Neuron (in vitro differentiated cells): ENCODE measurements around the gene SERF2.
"Not testable (repeated sequence)": the region's sequence is repeated elsewhere in the genome, so short reads cannot be mapped to it uniquely, and the experiment has no call there.

Experiments used
- H2AFZ ChIP-seq: one replicate; pipeline ENCODE4 v1.6.1; 2013; ENCODE audit warnings: low read depth, mild to moderate bottlenecking, inconsistent platforms, low read length, moderate library complexity
- H3K27me3 ChIP-seq: one replicate; pipeline ENCODE4 v1.6.1; 2013; ENCODE audit warnings: low read length; ENCODE audit not compliant: insufficient read depth
- H3K36me3 ChIP-seq: one replicate; pipeline ENCODE4 v1.6.1; 2013; ENCODE audit warnings: low read length; ENCODE audit not compliant: insufficient read depth
- H3K4me1 ChIP-seq: one replicate; pipeline ENCODE4 v1.6.1; 2013; ENCODE audit warnings: low read length; ENCODE audit not compliant: insufficient read depth
- H3K4me3 ChIP-seq: 2 replicates; pipeline ENCODE4 v1.5.1; 2013; ENCODE audit warnings: mild to moderate bottlenecking, low read length, moderate library complexity
- H3K9me3 ChIP-seq: one replicate; pipeline ENCODE4 v1.6.1; 2013; ENCODE audit warnings: low read length

The SERF2 gene

DNA sequence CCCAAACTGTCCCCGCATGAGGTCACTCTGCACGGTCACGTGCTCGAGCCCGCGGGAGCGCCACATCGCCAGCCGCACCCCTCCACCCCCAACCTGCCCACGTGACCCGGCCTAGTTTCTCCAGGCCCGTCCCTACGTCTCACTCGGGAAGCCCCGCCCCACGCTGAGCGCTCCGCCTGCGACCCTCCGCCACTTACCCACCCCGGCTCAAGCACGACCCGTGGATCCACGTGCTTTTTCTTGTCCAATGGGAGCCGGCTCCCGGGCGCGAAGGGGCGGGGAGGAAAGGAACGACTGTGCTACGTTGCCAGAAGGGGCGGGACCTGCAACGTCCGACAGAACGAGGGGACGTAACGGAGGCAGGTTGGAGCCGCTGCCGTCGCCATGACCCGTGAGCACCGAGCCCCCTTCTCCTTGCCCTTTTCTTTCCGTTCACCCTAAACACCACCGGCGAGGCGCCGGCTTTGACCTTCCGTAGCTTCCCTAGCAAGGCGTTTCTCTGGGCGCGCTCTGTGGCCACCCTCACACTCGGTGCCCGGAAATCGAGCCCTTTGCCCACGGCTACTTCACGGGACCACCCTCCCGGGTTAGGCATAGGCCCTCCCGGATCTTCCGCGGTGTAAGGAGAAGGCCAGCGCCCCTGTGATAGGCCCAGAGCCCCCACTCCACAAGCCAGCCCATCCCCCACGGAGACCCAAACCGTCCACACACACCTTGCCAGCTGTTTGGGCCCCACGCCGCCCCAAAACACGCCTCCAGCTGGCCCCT, at the start of gene SERF2:
Gene SERF2 (plus strand): TSS at position 328 of the 768 bp plus-strand sequence. CDS start 57 bp downstream, at position 385.
- Histone ChIP-seq H3K4me1 (peaks cover 16% of the 10 kb centered on the region), H3K27me3 (no peaks in the 10 kb centered on the region), H3K36me3 (peaks cover 36% of the 10 kb centered on the region), H3K9me3 (no peaks in the 10 kb centered on the region), H3K4me3 (peak within 1 kb of the TSS; percentile 99), H2AFZ (peak within 1 kb of the TSS; percentile 60)

DNA sequence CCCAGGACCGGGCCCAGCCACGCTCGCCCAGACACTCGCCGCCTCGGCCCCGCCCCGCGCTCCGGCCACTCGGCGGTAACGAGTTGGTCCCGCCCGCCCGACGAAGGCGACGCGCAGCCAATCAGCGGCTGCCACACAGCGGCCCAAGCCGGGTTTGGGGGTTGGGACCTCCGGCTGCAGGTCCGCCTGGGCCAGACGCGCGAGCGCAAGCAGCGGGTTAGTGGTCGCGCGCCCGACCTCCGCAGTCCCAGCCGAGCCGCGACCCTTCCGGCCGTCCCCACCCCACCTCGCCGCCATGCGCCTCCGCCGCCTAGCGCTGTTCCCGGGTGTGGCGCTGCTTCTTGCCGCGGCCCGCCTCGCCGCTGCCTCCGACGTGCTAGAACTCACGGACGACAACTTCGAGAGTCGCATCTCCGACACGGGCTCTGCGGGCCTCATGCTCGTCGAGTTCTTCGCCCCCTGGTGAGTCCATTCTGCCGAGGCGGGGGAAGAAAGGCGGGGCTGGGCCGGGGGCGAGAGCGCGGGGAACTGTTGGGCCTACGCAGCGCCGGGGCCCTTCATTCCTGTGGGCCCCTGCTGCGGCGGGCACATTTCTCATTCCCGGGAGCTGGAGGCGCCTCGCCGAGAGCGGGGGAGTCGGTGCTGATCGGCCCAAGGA, 45.7 kb upstream of the SERF2 start, which contains the start of gene PDIA3:
Gene PDIA3 (plus strand): TSS at position 194 of the 658 bp plus-strand sequence. CDS start 102 bp downstream, at position 296.
- Histone ChIP-seq H3K4me3 (peak within 1 kb of the TSS; percentile 97), H3K4me1 (peaks cover 12% of the 10 kb centered on the region)
- not testable (repeated sequence) for H2AFZ ChIP-seq, H3K27me3 ChIP-seq, H3K9me3 ChIP-seq, H3K36me3 ChIP-seq

DNA sequence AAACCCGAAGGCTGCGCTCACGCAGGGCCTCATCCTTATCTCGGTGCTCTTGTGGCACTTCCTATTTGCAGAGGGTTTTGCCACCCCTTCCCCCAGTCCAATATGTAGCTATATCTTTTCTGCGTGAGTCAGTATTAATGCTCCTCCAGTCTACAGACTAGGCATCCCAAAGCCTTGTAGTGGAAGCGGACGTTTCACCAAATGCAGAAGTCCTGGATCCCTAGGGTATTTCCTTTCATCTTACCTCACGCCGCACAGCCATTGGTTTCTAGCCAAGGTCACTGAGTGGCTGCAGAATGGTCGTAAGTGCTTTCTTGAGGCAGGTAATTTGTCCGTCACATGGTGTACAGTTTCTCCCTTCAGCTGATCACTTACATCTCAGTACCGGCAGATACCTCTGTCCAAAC, 45.2 kb upstream of the SERF2 start:
- Histone ChIP-seq H3K4me3 (peak overlapping the region; percentile 97), H3K36me3 (peaks cover 14% of the 10 kb centered on the region), H3K4me1 (peaks cover 18% of the 10 kb centered on the region)
- not testable (repeated sequence) for H3K27me3 ChIP-seq, H2AFZ ChIP-seq, H3K9me3 ChIP-seq

DNA sequence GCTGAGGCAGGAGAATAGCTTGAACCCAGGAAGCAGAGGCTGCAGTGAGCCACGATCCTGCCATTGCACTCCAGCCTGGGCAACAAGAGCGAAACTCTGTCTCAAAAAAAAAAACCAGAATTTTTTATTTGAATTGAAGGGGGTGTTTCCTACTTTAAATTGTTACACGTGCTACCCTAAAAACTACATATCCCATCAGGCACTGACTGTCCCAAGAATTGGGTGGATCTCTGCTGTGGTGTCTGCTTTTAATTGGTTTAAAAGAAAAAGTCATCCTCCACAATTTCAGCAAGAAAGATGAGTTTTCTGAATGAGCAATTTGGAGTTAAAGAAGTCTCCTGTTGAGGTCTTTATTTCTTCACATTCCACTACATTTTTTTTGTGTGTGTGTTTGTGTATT, 43.7 kb upstream of the SERF2 start:
- H2AFZ ChIP-seq: no peak overlapping the region
- peaks cover 24% of the 10 kb centered on the region for H3K36me3 ChIP-seq
- no peak overlapping the region for H3K4me3 ChIP-seq
- H3K9me3 ChIP-seq: peaks cover 3% of the 10 kb centered on the region
- H3K4me1 ChIP-seq: peaks cover 22% of the 10 kb centered on the region
- no peaks in the 10 kb centered on the region for H3K27me3 ChIP-seq

DNA sequence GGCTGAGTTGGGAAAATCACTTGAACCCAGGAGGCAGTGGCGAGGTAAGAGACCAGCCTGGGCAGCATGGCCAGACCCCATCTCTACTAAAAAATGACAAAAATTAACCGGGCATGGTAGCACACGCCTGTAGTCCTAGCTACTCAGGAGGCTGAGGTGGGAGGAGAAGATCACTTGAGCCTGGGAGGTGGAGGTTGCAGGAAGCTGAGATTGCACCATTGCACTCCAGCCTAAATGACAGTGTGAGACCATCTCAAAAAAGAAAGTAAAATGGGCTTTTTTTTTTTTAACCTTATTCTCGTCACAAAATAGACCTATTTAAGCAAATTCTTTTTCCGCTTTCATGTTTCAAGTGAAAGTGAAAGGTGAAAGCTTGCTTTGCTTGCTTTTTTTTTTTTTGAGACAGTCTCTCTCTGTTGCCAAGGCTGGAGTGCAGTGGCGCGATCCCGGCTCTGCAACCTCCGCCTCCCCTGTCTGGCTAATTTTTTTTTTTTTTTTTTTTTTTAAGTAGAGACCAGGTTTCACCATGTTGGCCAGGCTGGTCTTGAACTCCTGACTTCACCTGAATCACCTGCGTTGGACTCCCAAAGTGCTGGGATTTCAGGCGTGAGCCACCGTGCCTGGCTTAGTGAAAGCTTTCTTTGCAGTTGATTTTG, 42.3 kb upstream of the SERF2 start:
- Histone ChIP-seq H3K27me3 (no peaks in the 10 kb centered on the region), H3K4me1 (peaks cover 22% of the 10 kb centered on the region), H3K9me3 (peaks cover 3% of the 10 kb centered on the region), H3K4me3 (no peak overlapping the region), H2AFZ (no peak overlapping the region), H3K36me3 (peaks cover 35% of the 10 kb centered on the region)

DNA sequence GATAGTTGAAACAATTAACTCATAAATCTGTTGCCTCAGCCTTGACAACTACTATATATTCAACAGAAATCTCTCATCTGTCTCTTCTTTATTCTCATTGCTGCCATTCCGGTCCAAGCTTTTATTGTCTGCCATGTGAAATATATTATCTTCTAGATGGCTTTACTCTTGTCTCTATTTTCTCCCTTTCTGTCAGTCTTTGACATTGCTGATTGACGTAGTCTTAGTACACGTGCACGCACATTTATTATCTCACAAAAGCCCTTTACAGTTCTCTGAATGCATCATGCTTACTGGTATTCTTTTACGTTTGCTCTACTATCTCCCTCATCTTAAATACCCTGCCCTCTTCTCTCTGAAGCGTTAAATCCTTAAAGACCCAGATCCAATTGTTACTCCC, 40.2 kb upstream of the SERF2 start:
- Histone ChIP-seq H3K36me3 (peaks cover 53% of the 10 kb centered on the region), H3K4me1 (peaks cover 22% of the 10 kb centered on the region), H3K4me3 (no peak overlapping the region), H2AFZ (no peak overlapping the region), H3K27me3 (no peaks in the 10 kb centered on the region), H3K9me3 (peaks cover 3% of the 10 kb centered on the region)

DNA sequence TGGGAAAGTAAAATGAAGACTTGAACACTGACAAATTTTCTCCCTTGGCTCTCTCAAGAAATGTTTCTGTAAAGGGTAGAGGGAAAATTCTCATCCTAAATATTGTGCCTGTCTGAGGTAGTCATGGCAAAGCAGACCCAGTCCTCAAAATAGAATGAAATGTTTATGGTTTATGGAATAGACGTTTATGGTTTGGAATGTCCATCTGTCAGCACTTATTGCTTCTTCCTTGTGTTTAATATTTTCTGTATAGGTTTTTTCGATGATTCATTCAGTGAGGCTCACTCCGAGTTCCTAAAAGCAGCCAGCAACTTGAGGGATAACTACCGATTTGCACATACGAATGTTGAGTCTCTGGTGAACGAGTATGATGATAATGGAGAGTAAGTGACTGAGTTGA, 29.3 kb upstream of the SERF2 start:
- Histone ChIP-seq H3K4me1 (no peaks in the 10 kb centered on the region), H3K9me3 (no peaks in the 10 kb centered on the region), H3K4me3 (no peak overlapping the region), H2AFZ (no peak overlapping the region), H3K36me3 (peaks cover 89% of the 10 kb centered on the region), H3K27me3 (no peaks in the 10 kb centered on the region)

DNA sequence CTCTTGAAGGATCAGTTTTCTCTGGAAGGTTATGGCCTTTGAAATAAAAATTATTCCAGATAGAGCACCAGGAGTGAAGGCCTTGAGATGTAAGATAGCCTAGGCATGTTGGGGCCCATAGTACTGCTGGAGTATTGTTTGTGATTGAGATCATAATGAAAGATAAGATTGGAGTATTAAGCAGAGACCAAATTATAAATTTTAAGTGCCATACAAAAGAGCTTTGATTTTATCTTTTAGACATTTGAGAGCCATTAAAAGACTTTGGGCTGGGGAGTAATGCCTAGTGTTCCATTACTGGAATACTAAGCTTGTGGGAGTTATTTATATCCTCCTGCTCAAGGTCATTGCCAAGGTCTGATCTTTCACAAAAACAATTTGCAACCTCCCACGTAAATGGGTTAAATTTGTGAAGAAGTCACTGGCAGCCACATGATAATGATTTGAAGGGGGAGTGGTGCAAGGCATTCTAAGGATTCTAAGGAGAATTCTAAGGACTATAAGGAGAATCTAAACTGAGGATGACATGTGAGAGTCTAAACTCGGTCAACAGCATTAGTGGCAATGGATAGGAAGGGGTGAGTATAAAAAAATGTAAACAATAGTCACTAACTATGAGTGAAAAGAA, 28.2 kb upstream of the SERF2 start:
- Histone ChIP-seq H3K27me3 (no peaks in the 10 kb centered on the region), H2AFZ (no peak overlapping the region), H3K9me3 (no peaks in the 10 kb centered on the region), H3K36me3 (peaks cover 90% of the 10 kb centered on the region), H3K4me3 (no peak overlapping the region), H3K4me1 (no peaks in the 10 kb centered on the region)

DNA sequence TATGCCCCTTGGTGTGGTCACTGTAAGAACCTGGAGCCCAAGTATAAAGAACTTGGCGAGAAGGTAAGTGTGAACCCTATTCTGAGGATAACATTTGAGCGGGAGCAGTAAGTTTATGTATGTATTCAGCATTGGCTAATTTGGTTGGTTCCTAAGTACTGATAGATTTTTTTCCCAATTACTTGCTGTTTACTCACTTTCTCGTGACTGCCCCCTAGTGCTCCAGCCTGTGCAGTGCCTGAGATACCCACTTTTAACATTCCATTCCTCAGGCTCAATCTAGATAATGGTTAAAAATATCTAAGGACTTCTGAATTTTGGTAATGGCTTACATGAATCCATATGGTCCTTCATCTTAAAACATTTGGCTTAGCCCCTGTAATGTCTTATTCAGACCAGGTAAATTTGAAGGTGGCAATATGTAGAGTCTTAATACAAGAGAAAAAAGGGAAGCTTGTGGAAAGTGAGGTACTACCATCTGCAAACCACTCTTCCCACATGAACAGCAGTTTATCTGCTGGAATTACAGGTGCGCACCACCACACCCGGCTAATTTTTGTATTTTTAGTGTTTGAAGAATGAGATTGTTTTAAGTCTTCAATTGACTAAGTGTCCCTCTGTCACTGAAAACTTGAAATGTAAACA, 22.4 kb upstream of the SERF2 start:
- Histone ChIP-seq H3K4me3 (no peak overlapping the region), H3K36me3 (peaks cover 82% of the 10 kb centered on the region), H3K27me3 (no peaks in the 10 kb centered on the region), H2AFZ (no peak overlapping the region), H3K9me3 (no peaks in the 10 kb centered on the region), H3K4me1 (no peaks in the 10 kb centered on the region)

DNA sequence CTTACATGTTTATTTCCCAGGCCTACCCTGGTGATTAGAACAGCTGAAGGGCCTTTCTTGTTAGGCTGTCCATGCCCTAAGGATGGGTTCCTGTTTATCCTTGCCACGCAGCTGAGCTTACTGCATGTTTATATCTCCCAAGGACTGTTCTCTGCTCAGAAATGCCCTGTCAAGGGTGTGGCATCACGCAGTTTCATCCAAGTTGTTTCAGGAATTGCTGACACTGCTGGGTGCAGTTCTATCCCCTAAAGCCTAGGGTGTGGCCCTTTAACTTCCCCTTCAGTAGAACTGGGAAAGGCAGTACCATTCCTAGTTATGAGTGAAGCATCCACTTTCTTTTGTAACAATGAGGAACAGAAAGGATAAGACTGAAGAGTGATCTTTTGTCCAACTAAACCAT, 20.3 kb upstream of the SERF2 start:
- H3K27me3 ChIP-seq: no peaks in the 10 kb centered on the region
- no peak overlapping the region for H3K4me3 ChIP-seq
- H3K36me3 ChIP-seq: peaks cover 61% of the 10 kb centered on the region
- H2AFZ ChIP-seq: no peak overlapping the region
- H3K9me3 ChIP-seq: peaks cover 2% of the 10 kb centered on the region
- H3K4me1 ChIP-seq: no peaks in the 10 kb centered on the region

DNA sequence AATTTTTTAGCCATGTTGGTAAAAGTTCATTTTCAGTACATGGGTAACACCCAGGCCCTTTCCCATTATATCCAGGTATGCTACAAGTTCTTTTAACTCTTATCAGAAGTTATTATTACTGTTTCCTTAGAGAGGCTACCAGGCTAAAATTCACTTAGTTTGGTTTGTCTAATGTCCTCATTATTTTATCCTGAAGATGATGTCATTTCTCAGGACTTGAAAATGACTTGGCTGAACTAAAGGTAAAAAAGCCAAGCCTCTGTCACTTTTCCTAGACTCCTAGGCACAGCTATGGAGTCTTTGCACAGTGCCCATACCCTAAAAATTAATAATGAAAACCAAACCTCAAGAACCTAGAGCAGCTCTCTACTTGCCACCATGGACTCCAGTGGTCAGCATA, 19.5 kb upstream of the SERF2 start:
- H3K9me3 ChIP-seq: peaks cover 6% of the 10 kb centered on the region
- no peaks in the 10 kb centered on the region for H3K4me1 ChIP-seq
- H3K36me3 ChIP-seq: peaks cover 54% of the 10 kb centered on the region
- H2AFZ ChIP-seq: no peak overlapping the region
- H3K27me3 ChIP-seq: no peaks in the 10 kb centered on the region
- no peak overlapping the region for H3K4me3 ChIP-seq

DNA sequence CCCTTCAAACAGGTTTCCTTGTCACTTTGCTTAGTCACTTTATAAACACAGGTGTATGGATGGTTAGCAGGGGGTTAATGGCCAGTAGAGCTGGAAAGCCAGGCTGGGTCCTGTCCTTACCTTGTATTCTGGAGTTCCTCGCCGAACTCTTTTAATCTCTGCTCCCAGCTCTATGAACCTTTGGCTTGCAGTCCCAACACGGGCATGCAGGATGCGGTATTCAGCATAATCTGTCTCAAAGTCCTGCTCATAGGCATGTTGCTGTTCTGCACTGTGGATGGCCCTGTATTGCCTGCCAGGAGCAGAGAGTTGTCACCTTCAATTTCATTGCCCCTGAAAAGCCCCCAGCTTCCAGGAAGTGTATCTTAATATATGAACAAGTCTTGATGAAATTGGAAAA, 18.1 kb upstream of the SERF2 start:
- peaks cover 39% of the 10 kb centered on the region for H3K36me3 ChIP-seq
- no peak overlapping the region for H3K4me3 ChIP-seq
- H2AFZ ChIP-seq: no peak overlapping the region
- peaks cover 6% of the 10 kb centered on the region for H3K9me3 ChIP-seq
- no peaks in the 10 kb centered on the region for H3K27me3 ChIP-seq
- no peaks in the 10 kb centered on the region for H3K4me1 ChIP-seq
